ENCODE measurements around the gene HSPG2. TPM values are rescaled to one million over a fixed set of nuclear protein-coding genes. Genes with fewer than 3 reads are reported as not detected.

HSPG2 gene
- total RNA-seq, 2 donors from 2014 or later: 0.20 TPM; not detected in 1

- H3K27me3 Mint-ChIP-seq: no peaks in the 10 kb centered on the region
- no peaks in the 10 kb centered on the region for H3K36me3 Mint-ChIP-seq
- no peaks in the 10 kb centered on the region for H3K9me3 Mint-ChIP-seq
- ATAC-seq: no peak
- H3K27ac Mint-ChIP-seq: no peak overlapping the region
- DNase-seq (ENCODE audit: low spot score): no peak
- H3K4me1 Mint-ChIP-seq (ENCODE audit: low read depth in 2 of 2): no peaks in the 10 kb centered on the region
- no peak overlapping the region for H3K4me3 Mint-ChIP-seq
Measured at GRCh38 chr1:21874328-21874727, 62.8 kb downstream of the HSPG2 start.

GRCh38 chr1:21873761-21874160, 63.3 kb downstream of the HSPG2 start:
- Mint-ChIP-seq H3K4me3 (no peak overlapping the region), H3K27ac (no peak overlapping the region), H3K36me3 (no peaks in the 10 kb centered on the region), H3K9me3 (no peaks in the 10 kb centered on the region), H3K4me1 (ENCODE audit: low read depth in 2 of 2) (no peaks in the 10 kb centered on the region), H3K27me3 (no peaks in the 10 kb centered on the region)
- no peak for ATAC-seq
- DNase-seq (ENCODE audit: low spot score): no peak

GRCh38 chr1:21873174-21873573, 63.9 kb downstream of the HSPG2 start:
- Mint-ChIP-seq H3K27me3 (no peaks in the 10 kb centered on the region), H3K36me3 (no peaks in the 10 kb centered on the region), H3K4me3 (no peak overlapping the region), H3K9me3 (no peaks in the 10 kb centered on the region), H3K27ac (no peak overlapping the region), H3K4me1 (ENCODE audit: low read depth in 2 of 2) (no peaks in the 10 kb centered on the region)
- ATAC-seq: no peak
- DNase-seq (ENCODE audit: low spot score): no peak

GRCh38 chr1:21872445-21873079, 64.5 kb downstream of the HSPG2 start:
- Mint-ChIP-seq H3K27me3 (no peaks in the 10 kb centered on the region), H3K4me3 (no peak overlapping the region), H3K4me1 (ENCODE audit: low read depth in 2 of 2) (no peaks in the 10 kb centered on the region), H3K36me3 (no peaks in the 10 kb centered on the region), H3K27ac (no peak overlapping the region), H3K9me3 (no peaks in the 10 kb centered on the region)
- DNase-seq (ENCODE audit: low spot score): no peak
- ATAC-seq: no peak

DNA sequence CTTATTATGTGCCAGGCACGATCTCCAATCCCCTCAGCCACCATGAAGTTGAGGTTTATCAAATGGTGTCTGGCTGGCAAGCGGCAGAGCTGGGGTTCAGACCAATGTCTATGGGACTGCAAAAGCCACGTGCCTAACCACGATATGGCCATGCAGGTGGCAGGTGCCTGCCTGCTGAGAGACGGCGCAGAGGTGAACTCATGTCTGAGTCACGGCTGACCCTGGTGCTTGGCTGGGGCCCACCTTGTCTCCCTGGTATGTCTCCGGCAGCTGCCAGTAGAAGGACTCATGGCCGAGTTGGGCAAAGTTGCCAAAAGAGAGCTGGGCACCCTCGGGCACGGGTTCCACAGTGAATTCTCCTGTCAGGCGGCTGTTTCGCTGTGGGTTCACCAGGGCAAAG, 65.2 kb downstream of the HSPG2 start:
- no peaks in the 10 kb centered on the region for H3K9me3 Mint-ChIP-seq
- H3K27me3 Mint-ChIP-seq: no peaks in the 10 kb centered on the region
- no peak overlapping the region for H3K27ac Mint-ChIP-seq
- DNase-seq (ENCODE audit: low spot score) (no peak), ATAC-seq (no peak)
- no peaks in the 10 kb centered on the region for H3K4me1 Mint-ChIP-seq (ENCODE audit: low read depth in 2 of 2)
- no peaks in the 10 kb centered on the region for H3K36me3 Mint-ChIP-seq
- H3K4me3 Mint-ChIP-seq: no peak overlapping the region

DNA sequence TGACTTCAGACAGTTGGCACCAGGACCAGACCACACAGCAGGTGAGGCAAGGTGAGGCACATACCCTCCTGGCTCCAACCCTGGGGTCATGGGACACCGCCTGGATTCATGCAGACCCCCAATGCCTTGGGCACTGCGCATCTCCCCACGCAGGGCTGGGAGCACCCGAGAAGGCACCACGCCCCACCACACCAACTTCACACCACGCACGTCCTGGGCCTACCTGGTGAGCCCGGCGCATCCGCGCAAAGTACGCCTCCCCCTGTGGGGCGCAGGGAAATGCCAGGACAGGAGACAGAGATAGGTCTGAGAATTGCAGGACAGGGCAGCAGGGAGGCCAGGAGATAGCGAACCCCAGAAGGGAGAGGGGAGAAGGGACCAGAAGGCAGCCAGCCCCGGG, 66.5 kb downstream of the HSPG2 start:
- Mint-ChIP-seq H3K27ac (no peak overlapping the region), H3K27me3 (no peaks in the 10 kb centered on the region), H3K4me1 (ENCODE audit: low read depth in 2 of 2) (no peaks in the 10 kb centered on the region), H3K4me3 (no peak overlapping the region), H3K36me3 (no peaks in the 10 kb centered on the region), H3K9me3 (no peaks in the 10 kb centered on the region)
- ATAC-seq (no peak), DNase-seq (ENCODE audit: low spot score) (no peak)

GRCh38 chr1:21869620-21870121, 67.4 kb downstream of the HSPG2 start:
- no peaks in the 10 kb centered on the region for H3K27me3 Mint-ChIP-seq
- ATAC-seq (no peak), DNase-seq (ENCODE audit: low spot score) (no peak)
- H3K36me3 Mint-ChIP-seq: no peaks in the 10 kb centered on the region
- no peak overlapping the region for H3K27ac Mint-ChIP-seq
- no peaks in the 10 kb centered on the region for H3K4me1 Mint-ChIP-seq (ENCODE audit: low read depth in 2 of 2)
- H3K9me3 Mint-ChIP-seq: no peaks in the 10 kb centered on the region
- no peak overlapping the region for H3K4me3 Mint-ChIP-seq

- DNase-seq (ENCODE audit: low spot score) (no peak), ATAC-seq (no peak)
- Mint-ChIP-seq H3K36me3 (no peaks in the 10 kb centered on the region), H3K9me3 (no peaks in the 10 kb centered on the region), H3K27ac (no peak overlapping the region), H3K27me3 (no peaks in the 10 kb centered on the region), H3K4me1 (ENCODE audit: low read depth in 2 of 2) (no peaks in the 10 kb centered on the region), H3K4me3 (no peak overlapping the region)
Measured at GRCh38 chr1:21868941-21869454, 68.1 kb downstream of the HSPG2 start.

DNA sequence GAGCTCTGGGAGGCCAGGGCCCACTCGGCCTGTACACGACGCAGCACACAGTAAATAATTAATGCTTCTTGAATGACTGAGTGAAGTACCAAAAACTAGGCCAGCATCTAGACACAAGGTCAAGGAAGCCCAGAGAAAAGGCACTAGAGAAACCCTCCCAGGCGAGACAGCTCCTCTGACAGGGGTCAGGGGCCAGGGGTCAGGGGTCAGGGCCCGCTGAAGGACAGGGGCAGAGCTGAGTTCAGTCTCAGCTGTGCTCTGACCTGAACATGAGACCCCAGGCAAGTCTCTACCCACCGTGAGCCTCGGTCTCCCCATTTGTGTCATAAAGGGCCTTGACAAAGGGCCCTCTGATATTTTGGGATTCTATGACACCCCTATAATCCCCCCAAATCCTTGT, 68.6 kb downstream of the HSPG2 start:
- Mint-ChIP-seq H3K27ac (no peak overlapping the region), H3K27me3 (no peaks in the 10 kb centered on the region), H3K9me3 (no peaks in the 10 kb centered on the region), H3K36me3 (no peaks in the 10 kb centered on the region), H3K4me3 (no peak overlapping the region), H3K4me1 (ENCODE audit: low read depth in 2 of 2) (no peaks in the 10 kb centered on the region)
- DNase-seq (ENCODE audit: low spot score): no peak
- no peak for ATAC-seq

GRCh38 chr1:21867451-21867996, 69.6 kb downstream of the HSPG2 start:
- Mint-ChIP-seq H3K27ac (no peak overlapping the region), H3K27me3 (no peaks in the 10 kb centered on the region)
- no peak for DNase-seq (ENCODE audit: low spot score)

DNA sequence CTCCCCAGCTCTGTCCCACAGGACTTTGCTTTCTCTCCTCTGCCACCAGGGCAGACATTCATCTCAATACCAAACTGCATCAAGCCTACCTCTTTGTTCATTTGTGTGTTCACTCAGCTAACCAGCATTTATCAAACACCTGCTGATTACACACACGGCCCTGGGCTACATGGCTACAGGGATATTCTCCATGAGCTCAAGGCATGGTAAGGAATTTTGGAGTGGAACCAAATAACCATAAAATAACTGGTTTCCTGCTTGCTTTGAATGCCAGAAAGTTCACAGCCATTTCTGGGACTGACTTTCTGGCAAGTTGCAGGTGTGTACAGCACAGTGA, 70.4 kb downstream of the HSPG2 start:
- H3K9me3 Mint-ChIP-seq: no peaks in the 10 kb centered on the region
- no peak overlapping the region for H3K4me3 Mint-ChIP-seq
- no peaks in the 10 kb centered on the region for H3K27me3 Mint-ChIP-seq
- no peaks in the 10 kb centered on the region for H3K36me3 Mint-ChIP-seq
- no peak overlapping the region for H3K27ac Mint-ChIP-seq
- no peak for ATAC-seq
- DNase-seq (ENCODE audit: low spot score): no peak
- H3K4me1 Mint-ChIP-seq (ENCODE audit: low read depth in 2 of 2): no peaks in the 10 kb centered on the region

More at GRCh38 chr1:21867451-21867996, 69.6 kb downstream of the HSPG2 start:
- H3K4me3 Mint-ChIP-seq: no peak overlapping the region
- ATAC-seq: no peak
- H3K36me3 Mint-ChIP-seq: no peaks in the 10 kb centered on the region
- H3K4me1 Mint-ChIP-seq (ENCODE audit: low read depth in 2 of 2): no peaks in the 10 kb centered on the region
- H3K9me3 Mint-ChIP-seq: no peaks in the 10 kb centered on the region

DNA sequence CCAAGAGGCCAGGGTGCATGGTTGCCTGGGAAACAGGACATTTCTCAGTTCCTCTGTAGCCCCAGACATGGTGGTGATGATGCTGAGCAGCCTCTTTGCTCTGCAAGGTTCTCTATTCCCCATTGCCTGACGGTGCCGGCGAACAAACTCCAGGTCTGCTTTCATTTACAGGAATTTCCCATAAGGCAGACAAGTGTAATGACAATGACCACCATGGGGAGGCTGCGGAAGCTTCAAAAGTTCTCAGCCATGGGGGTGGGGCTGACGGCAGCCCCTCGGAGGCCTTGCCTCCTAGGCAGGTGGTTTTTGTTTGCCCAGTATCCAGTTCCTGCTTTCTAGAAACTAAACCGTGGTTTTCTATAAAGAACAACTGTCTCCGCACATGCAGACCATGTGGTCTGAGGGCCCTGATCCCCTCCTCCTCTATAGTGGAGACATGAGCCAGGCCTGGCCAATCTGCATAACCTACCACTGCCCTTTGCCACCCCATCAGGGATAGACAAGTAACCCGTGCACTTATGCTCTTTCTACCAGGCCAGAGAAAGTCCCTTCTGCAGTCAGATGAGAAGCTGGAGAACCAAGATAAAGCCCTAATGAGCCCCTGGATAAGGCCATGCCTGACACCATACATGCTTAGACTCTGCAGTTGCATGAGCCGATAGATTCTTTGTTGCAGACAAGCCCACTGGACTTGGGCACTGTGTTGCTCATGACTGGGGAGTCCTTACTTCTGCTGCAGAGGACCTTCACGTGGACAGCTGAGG, 71.0 kb downstream of the HSPG2 start:
- Mint-ChIP-seq H3K27ac (no peak overlapping the region), H3K9me3 (no peaks in the 10 kb centered on the region), H3K36me3 (no peaks in the 10 kb centered on the region), H3K4me1 (ENCODE audit: low read depth in 2 of 2) (no peaks in the 10 kb centered on the region), H3K27me3 (no peaks in the 10 kb centered on the region), H3K4me3 (no peak overlapping the region)
- ATAC-seq (peak in 1 of 2 donors; percentile 26), DNase-seq (ENCODE audit: low spot score) (no peak)

GRCh38 chr1:21865609-21865942, 71.5 kb downstream of the HSPG2 start:
- DNase-seq (ENCODE audit: low spot score) (no peak), ATAC-seq (no peak)
- H3K4me3 Mint-ChIP-seq: no peak overlapping the region
- no peak overlapping the region for H3K27ac Mint-ChIP-seq
- no peaks in the 10 kb centered on the region for H3K36me3 Mint-ChIP-seq
- H3K27me3 Mint-ChIP-seq: no peaks in the 10 kb centered on the region
- no peaks in the 10 kb centered on the region for H3K4me1 Mint-ChIP-seq (ENCODE audit: low read depth in 2 of 2)
- no peaks in the 10 kb centered on the region for H3K9me3 Mint-ChIP-seq

GRCh38 chr1:21864730-21865129, 72.4 kb downstream of the HSPG2 start:
- Mint-ChIP-seq H3K4me3 (no peak overlapping the region), H3K4me1 (ENCODE audit: low read depth in 2 of 2) (no peaks in the 10 kb centered on the region)
- ATAC-seq: no peak

More at GRCh38 chr1:21864730-21865129, 72.4 kb downstream of the HSPG2 start:
- Mint-ChIP-seq H3K9me3 (no peaks in the 10 kb centered on the region), H3K36me3 (no peaks in the 10 kb centered on the region), H3K27ac (no peak overlapping the region), H3K27me3 (no peaks in the 10 kb centered on the region)
- DNase-seq (ENCODE audit: low spot score): no peak
